H7 (cell line): Measurements from ENCODE around the gene COL6A6. TPM values are rescaled to one million over a fixed set of nuclear protein-coding genes. Genes with fewer than 3 reads are reported as not detected.

ENCODE experiments used
- DNase-seq: peaks from one replicate; pipeline ENCODE4 v3.0.0; 2012
- H3K27me3 ChIP-seq: 2 replicates; pipeline ENCODE4 v1.6.0; 2011; ENCODE audit warnings: mild to moderate bottlenecking, low read length; ENCODE audit not compliant: control insufficient read depth, insufficient read depth
- H3K36me3 ChIP-seq: replicated peaks from 2 replicates; pipeline ENCODE4 v1.5.1; 2011; ENCODE audit warnings: low read length; ENCODE audit not compliant: control insufficient read depth, insufficient read depth
- H3K4me3 ChIP-seq: 2 replicates; pipeline ENCODE4 v1.5.1; 2011; ENCODE audit warnings: low read depth, mild to moderate bottlenecking, control low read depth, low read length, moderate library complexity; ENCODE audit not compliant: insufficient read depth
- total RNA-seq: library from RNA; depleted of rRNA; stranded (reverse); fragments of >200 nt; shearing (Covaris generic); gene quantifications from 2 replicates; pipeline ENCODE4 v1.2.3, GENCODE V29; 2014; rRNA removed

COL6A6 gene
- total RNA-seq, 1 experiment from 2014 or later = not detected

- Histone ChIP-seq H3K27me3 (no peaks in the 10 kb centered on the region), H3K36me3 (no peaks in the 10 kb centered on the region), H3K4me3 (no peak overlapping the region)
- no peak for DNase-seq
Observed at GRCh38 chr3:130558366-130558765, 41.4 kb downstream of the COL6A6 start.

GRCh38 chr3:130565224-130565623, 48.2 kb downstream of the COL6A6 start:
- no peak for DNase-seq
- Histone ChIP-seq H3K36me3 (no peaks in the 10 kb centered on the region), H3K27me3 (no peaks in the 10 kb centered on the region), H3K4me3 (no peak overlapping the region)

Other genes starting within 250 kb of the COL6A6 start
- not detected in 2 replicates for gene COL6A5, start 171.5 kb upstream of the COL6A6 start, total RNA-seq
- gene PIK3R4, start 229.7 kb downstream of the COL6A6 start, total RNA-seq = 41.1 and 45.9 TPM in 2 replicates